HG03135 (cell line): Measurements from ENCODE around the gene TUBA1C.

Experiments
- ATAC-seq: cut with Tn5 transposase; IDR thresholded peaks from one replicate; pipeline ENCODE4 v1.9.1; 2021; ENCODE audit warnings: mild to moderate bottlenecking, moderate library complexity; ENCODE audit not compliant: unreplicated experiment

TUBA1C gene

GRCh38 chr12:49264873-49265792 is at the start of gene TUBA1C:
TUBA1C (plus strand) TSS chr12:49265082; CDS start chr12:49265182, 100 bp downstream.
- ATAC-seq: peak; percentile 80

DNA sequence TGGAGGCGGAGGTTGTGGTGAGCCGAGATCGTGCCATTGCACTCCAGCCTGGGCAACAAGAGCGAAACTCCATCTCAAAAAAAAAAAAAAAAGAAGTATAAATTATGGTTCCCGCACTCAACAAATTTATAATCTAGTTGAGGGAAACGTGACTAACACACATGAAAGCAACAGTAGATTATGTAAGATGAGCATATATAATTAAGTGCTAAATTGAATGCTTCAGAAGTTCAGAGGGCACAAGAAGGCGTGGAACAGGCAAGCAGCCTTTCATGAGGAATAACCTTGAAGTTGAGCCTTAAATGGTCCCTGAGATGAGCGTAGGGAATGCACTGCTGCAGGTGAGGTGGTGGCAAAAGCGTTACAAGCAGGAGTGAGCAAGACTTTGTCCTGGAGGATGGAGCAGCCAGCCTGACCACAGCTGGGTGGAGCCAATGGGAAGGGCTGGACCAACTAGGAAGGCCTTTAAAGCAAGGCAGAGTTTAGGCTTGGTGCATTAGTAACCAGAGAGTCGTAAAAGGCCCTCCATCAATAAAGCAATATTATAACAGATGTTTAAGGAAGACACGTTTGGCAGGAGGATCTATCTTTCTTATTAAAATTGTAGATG is 45.4 kb upstream of the TUBA1C start:
- no peak for ATAC-seq

DNA sequence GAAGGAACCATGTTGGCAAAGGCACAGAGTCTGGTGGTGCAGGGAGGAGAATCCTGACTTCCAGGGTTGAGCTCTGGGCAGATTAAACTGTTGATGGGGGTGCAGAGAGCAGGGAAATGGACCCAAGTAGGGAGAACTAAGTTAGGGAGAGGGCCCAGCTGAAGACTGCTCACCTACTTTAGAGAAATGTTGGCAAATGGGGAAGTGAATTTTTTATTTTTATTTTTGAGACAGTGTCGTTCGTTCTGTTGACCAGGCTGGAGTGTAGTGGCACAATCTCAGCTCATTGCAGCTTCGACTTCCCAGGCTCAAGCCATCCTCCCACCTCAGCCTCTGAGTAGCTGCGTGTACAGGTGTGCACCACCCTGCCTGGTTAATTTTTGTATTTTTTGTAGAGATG is 43.9 kb upstream of the TUBA1C start:
- no peak for ATAC-seq

GRCh38 chr12:49223122-49223521 is 41.8 kb upstream of the TUBA1C start:
- no peak for ATAC-seq

GRCh38 chr12:49223590-49224369 is 41.1 kb upstream of the TUBA1C start:
- ATAC-seq: no peak

DNA sequence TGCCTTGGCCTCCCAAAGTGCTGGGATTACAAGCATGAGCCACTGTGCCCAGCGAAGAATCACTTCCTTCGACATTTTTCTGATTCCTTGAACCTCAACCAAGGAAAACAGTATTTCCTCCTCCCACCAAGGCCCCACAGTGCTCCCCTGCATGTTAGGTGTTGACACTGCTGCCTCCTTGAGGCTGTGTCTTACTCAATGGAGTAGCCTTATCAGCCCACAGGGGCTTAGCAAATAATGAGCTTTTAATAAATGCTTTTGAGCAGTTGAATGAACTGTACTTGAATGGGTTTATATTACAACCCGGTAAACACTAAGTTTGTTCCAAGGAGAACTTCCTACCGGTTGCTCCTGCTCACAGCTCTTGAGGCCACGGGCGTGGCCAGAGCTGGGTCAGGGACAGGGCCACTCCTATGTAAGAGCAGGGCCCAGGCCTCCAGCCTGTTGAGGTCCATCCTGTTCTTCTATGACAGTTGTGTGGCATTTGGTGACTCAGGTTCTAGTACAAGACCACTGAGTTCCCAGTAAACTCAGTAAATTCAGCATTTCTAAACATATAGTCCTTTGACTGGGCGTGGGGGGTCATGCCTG is 39.2 kb upstream of the TUBA1C start:
- ATAC-seq: no peak

- no peak for ATAC-seq
These were observed 37.2 kb upstream of the TUBA1C start for GRCh38 chr12:49227713-49228112.

DNA sequence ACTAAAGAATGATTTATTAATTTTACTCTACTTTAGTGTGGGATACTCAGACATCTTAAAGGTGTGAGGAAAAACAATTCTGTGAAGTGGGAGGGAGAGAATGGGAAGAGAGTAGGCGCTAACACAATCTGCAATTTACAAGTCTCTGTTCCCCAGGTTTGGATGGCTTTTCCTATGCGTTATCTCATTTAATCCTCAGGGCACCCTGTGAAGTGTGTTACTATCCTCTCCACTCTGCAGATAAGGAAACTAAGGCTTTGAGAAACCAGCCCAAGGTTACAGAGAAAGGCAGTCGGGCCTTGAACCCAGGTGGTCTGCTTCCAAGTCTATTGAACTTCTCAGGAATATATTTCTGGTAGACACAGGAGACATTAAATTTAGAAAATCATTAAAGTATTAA is 36.2 kb upstream of the TUBA1C start:
- no peak for ATAC-seq

GRCh38 chr12:49230176-49230804 is 34.6 kb upstream of the TUBA1C start:
- ATAC-seq: no peak

- no peak for ATAC-seq
These were observed 34.1 kb upstream of the TUBA1C start for GRCh38 chr12:49230805-49231194.

GRCh38 chr12:49231878-49232655 is 32.8 kb upstream of the TUBA1C start:
- ATAC-seq: no peak

DNA sequence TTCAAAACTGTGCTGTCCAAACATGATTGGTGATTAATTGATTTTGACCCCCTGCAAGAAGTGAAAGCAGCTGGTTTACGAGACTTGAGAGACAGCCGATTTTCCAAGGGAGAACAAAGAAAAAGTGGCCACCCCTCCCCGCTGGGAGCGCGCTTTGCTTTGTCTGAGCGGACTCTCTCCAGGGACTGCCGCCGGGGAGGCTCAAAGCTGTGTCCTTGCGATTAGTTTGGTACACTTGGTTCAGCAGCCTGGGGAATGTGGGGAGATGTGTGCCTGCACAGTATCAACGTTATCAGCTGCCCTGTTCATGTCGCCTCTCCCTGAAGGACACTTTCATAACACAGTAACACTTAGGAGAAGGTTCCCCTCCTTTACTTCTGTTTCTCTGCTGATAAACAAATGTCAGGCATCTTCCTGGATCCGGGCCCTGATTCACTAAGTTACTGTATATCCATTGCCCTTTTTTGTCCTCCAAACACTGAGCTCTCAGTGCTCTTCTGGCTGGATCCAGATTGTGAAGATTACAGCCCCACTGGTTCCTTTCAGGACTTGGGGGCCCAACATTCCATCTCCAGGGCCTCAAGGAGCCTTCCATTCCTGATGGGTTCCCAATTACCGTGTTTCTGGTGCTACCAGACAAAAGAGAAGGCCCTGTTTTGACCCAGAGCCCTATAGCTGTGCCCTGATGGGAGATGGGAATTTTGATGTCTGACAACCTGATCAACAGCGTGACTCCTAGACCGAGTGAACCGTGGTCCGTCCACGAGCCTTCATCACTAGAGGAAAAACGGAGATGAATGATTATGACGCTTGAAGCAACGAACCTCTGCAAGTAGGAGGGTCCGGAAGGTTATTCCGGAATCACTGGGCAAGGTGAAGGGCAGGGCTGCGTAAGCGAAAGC is 31.7 kb upstream of the TUBA1C start:
- ATAC-seq: no peak

DNA sequence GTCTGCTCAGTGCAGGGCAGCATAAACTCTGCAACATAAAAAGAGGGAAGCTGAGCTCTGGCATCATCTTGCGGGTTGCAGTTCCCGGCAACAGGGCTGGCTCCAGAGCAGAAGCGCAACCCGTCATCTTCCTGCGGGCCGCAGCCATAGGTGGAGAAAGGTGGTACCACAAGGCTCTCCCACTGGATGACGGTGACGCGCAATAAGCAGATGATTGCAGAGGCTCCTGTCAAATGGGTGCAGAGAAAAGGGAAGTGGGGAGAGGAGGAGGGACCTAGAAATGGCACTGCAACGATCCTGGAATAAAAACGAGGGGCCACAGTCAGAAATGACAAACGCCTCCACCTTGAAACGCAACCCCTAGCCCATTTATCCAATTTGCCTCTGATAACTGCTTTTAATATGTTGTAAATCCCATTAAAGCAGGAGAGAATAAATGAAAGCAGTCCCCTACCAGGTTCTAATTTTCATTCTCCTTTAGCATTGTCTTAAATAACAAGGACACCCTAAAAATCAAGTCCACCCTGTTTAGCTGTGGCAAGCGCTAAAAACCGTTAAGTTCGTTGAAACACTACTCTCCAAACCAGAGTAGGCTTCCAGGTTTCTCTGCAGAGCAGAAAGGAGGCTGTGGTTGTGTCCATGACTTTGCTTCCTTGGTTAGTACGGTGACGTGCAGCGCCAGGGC is 30.9 kb upstream of the TUBA1C start:
- no peak for ATAC-seq

- no peak for ATAC-seq
These were observed 28.5 kb upstream of the TUBA1C start for GRCh38 chr12:49236423-49236822.

DNA sequence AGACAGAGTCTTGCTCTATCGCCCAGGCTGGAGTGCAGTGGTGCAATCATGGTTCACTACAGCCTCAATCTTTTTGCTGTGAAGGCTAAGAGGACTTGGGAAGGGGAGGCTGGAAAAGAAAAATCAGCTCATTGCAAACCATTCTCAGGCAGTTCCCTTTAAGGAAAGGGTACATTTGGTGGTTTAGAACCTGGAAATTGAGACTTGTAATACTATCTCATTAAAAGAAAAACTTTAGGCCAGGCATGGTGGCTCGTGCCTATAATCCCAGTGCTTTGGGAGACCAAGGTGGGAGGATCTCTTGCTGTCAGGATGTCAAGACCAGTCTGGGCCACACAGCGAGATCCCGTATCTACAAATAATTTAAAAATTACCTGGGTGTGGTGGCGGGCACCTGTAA is 21.3 kb upstream of the TUBA1C start:
- no peak for ATAC-seq

DNA sequence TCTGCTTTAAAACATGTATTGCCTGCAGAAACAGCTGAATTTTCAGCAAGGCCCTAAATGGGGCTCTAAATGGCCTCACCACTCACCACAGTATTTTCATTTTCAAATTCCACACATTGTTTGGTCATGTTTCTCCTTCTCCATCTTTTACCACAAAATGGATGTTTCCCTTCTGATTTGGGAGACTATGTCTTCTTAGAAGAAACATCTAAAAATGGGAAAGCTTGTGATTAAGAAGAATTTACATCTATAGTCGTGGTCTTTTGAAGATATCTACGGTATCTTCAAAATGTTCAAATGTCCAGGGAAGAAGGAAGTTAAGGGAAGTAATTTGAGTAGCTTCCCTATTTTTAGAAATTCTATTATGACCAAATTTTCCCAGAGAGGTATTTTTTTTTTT is 20.7 kb upstream of the TUBA1C start:
- ATAC-seq: no peak

GRCh38 chr12:49251357-49251756 is 13.5 kb upstream of the TUBA1C start:
- ATAC-seq: no peak

- ATAC-seq: no peak
These were observed 11.8 kb upstream of the TUBA1C start for GRCh38 chr12:49253033-49253623.
